ENCODE data around the gene MIA. TPM values are rescaled to one million over a fixed set of nuclear protein-coding genes. Genes with fewer than 3 reads are reported as not detected.

The MIA gene
- total and polyA plus RNA-seq, 7 donors = 0.38 to 1.3 (median 0.77) TPM; not detected in 4

DNA sequence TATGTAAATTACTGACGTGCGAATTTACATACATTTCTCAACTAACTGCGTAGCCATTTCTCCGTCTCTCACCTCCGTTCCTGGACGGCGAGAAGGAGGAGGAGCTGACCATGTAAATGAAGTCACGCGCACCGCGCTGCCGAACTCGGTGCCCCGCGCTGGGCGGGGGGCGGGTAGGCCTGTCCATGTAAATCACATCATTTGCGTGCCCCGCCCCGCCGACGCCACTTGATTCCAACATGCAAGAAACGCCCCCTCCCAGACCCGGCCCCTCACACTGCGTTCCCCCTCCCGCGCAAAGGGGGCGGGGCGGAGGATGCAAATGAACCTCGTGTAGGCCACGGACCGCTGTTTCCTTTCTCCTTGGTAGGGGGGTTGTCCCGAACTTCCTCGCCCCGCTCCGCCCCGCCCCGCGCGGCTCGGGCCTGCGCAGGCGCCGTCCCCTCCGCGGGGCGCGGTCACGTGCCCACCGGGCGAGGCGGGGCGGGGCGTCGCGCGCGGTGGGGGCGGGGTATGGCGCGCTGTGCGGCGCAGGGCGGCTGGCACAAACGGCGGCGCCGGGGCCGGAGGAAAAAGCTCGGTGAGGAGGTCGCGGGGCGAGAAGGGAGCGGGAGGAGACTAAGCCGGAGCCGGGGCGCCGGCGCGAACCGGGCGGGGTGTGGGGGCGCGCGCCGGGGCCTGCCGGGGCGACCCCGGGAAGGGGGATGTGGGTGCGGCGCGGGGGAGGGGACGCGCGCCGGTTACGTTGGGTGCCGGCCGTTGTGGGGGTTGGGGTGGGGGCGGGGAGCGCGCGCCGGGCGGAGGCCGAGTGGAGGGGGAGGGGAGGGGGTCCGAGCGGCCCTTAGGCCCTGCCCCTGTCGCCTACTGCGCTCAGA, 23.6 kb downstream of the MIA start, which contains the start of gene EGLN2:
Gene EGLN2 (plus strand): TSS at position 509 of the 875 bp plus-strand sequence. CDS start 1,382 bp downstream, outside the sequence.
- TF ChIP-seq, protein P1, sequence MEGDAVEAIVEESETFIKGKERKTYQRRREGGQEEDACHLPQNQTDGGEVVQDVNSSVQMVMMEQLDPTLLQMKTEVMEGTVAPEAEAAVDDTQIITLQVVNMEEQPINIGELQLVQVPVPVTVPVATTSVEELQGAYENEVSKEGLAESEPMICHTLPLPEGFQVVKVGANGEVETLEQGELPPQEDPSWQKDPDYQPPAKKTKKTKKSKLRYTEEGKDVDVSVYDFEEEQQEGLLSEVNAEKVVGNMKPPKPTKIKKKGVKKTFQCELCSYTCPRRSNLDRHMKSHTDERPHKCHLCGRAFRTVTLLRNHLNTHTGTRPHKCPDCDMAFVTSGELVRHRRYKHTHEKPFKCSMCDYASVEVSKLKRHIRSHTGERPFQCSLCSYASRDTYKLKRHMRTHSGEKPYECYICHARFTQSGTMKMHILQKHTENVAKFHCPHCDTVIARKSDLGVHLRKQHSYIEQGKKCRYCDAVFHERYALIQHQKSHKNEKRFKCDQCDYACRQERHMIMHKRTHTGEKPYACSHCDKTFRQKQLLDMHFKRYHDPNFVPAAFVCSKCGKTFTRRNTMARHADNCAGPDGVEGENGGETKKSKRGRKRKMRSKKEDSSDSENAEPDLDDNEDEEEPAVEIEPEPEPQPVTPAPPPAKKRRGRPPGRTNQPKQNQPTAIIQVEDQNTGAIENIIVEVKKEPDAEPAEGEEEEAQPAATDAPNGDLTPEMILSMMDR (IDR thresholded peaks at IDR 0.05) = no peak
- DNase-seq (peak; percentile 100), ATAC-seq (peak; percentile 87 to 92 (median 90))
- H3K4me3 ChIP-seq = peak within 1 kb of the TSS; percentile 95
- WGBS, 3 donors = 0 to 1% (median 1%) methylated on average over 66 to 106 of the region's 110 CpGs
- no peaks in the 10 kb centered on the region for H3K9me3 ChIP-seq
- peaks cover 0 to 14% of the 10 kb centered on the region in 2 donors for H3K36me3 ChIP-seq (ENCODE audit: insufficient read depth in 1 of 2, low read depth in 1 of 2)
- no peaks in the 10 kb centered on the region for H3K27me3 ChIP-seq (ENCODE audit: insufficient read depth in 3 of 3, low read length in 2 of 3)
- H3K4me1 ChIP-seq = peaks cover 39% of the 10 kb centered on the region
- intact Hi-C loops (cut with DNase I) = loop anchor here in 1 of 2 donors (1.0 to 5.0 kb wide), 2 partner anchors 21 to 47 kb away; partner anchors contain the start of genes ACTMAP, RAB4B and SNRPA
- peak within 1 kb of the TSS; percentile 89 for H3K27ac ChIP-seq

DNA sequence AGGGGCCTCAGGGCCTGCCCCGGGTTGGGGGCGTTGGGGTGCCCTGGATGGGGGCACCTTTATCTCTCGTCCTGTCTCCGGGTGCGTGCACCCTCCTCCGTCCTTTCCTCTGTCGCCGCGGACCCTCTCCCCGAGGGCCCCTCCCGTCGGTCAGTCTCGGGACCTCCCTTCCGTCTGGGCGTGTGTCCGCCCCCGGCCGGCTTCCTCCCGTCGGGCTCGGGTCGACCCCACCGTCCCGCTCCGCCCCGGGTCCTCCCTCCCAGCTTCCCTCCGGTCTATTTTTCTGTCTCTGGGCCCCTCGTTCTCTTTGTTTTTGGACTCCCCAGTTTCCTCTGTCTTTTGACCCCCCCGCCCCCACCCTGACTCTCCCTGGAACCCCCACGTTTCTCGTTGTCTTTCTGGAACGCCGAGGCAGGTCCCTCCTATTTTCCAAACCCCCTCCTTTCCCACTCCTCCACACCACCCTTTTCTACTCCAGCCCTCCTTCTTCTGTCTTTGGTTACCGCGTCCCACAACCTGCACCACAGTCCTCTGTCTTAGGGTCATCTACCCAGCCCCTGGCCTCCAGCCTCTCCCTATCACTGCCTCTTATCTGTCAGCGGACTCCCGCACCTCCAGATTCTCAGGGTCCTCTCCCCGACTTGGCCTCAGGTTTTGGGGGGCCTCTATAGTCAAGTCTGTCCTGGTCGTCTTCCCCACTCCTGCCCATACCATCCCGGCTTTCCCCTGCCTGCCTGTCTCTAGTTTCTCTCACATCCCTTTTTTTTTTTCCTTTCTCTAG, 24.4 kb downstream of the MIA start:
- peak in 1 of 4 donors; percentile 3 for ATAC-seq
- 5 to 12% (median 6%) methylated on average over 19 to 40 of the region's 40 CpGs for WGBS, 3 donors
- TF ChIP-seq, protein P1 (IDR thresholded peaks at IDR 0.05) = no peak

DNA sequence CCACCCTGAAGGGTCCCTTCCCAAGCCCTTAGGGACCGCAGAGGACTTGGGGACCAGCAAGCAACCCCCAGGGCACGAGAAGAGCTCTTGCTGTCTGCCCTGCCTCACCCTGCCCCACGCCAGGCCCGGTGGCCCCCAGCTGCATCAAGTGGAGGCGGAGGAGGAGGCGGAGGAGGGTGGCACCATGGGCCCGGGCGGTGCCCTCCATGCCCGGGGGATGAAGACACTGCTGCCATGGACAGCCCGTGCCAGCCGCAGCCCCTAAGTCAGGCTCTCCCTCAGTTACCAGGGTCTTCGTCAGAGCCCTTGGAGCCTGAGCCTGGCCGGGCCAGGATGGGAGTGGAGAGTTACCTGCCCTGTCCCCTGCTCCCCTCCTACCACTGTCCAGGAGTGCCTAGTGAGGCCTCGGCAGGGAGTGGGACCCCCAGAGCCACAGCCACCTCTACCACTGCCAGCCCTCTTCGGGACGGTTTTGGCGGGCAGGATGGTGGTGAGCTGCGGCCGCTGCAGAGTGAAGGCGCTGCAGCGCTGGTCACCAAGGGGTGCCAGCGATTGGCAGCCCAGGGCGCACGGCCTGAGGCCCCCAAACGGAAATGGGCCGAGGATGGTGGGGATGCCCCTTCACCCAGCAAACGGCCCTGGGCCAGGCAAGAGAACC, 25.1 kb downstream of the MIA start:
- Histone ChIP-seq H3K4me1 (peaks cover 55% of the 10 kb centered on the region), H3K27me3 (ENCODE audit: insufficient read depth in 3 of 3, low read length in 2 of 3) (no peaks in the 10 kb centered on the region), H3K9me3 (no peaks in the 10 kb centered on the region), H3K4me3 (peak overlapping the region; percentile 95), H3K36me3 (ENCODE audit: insufficient read depth in 1 of 2, low read depth in 1 of 2) (peaks cover 0 to 17% of the 10 kb centered on the region in 2 donors), H3K27ac (peak overlapping the region; percentile 89)
- ATAC-seq = no peak
- intact Hi-C loops (cut with DNase I) = loop anchor here (5.0 to 10.0 kb wide), 2 partner anchors 136 to 138 kb away; no protein-coding TSS in a partner anchor
- WGBS, 3 donors = 63 to 64% (median 64%) methylated on average over 22 to 27 of the region's 27 CpGs
- TF ChIP-seq, protein P1 (IDR thresholded peaks at IDR 0.05) = no peak
- no peak for DNase-seq

More for the DNA sequence above, 24.4 kb downstream of the MIA start:
- H3K36me3 ChIP-seq (ENCODE audit: insufficient read depth in 1 of 2, low read depth in 1 of 2) = peaks cover 0 to 14% of the 10 kb centered on the region in 2 donors
- peaks cover 48% of the 10 kb centered on the region for H3K4me1 ChIP-seq
- no peaks in the 10 kb centered on the region for H3K9me3 ChIP-seq
- peak overlapping the region; percentile 89 for H3K27ac ChIP-seq
- no peaks in the 10 kb centered on the region for H3K27me3 ChIP-seq (ENCODE audit: insufficient read depth in 3 of 3, low read length in 2 of 3)
- peak; percentile 60 to 76 for DNase-seq
- H3K4me3 ChIP-seq = peak overlapping the region; percentile 95
- intact Hi-C loops (cut with DNase I) = loop anchor here (5.0 to 10.0 kb wide), 3 partner anchors 47 to 137 kb away; partner anchors contain the start of genes ACTMAP (in 1 of the 2) and SNRPA (in 1 of the 2)

DNA sequence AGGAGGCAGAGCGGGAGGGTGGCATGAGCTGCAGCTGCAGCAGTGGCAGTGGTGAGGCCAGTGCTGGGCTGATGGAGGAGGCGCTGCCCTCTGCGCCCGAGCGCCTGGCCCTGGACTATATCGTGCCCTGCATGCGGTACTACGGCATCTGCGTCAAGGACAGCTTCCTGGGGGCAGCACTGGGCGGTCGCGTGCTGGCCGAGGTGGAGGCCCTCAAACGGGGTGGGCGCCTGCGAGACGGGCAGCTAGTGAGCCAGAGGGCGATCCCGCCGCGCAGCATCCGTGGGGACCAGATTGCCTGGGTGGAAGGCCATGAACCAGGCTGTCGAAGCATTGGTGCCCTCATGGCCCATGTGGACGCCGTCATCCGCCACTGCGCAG, 25.7 kb downstream of the MIA start:
- 70 to 85% (median 78%) methylated on average over 26 to 27 of the region's 27 CpGs for WGBS, 3 donors
- Histone ChIP-seq H3K4me3 (peak overlapping the region; percentile 95), H3K4me1 (peaks cover 60% of the 10 kb centered on the region), H3K36me3 (ENCODE audit: insufficient read depth in 1 of 2, low read depth in 1 of 2) (peaks cover 0 to 22% of the 10 kb centered on the region in 2 donors), H3K9me3 (no peaks in the 10 kb centered on the region), H3K27me3 (ENCODE audit: insufficient read depth in 3 of 3, low read length in 2 of 3) (no peaks in the 10 kb centered on the region), H3K27ac (peak overlapping the region; percentile 41)
- TF ChIP-seq, protein P1 (IDR thresholded peaks at IDR 0.05) = no peak
- ATAC-seq (no peak), DNase-seq (no peak)
- intact Hi-C loops (cut with DNase I) = loop anchor here (5.0 to 10.0 kb wide), 2 partner anchors 136 to 139 kb away; no protein-coding TSS in a partner anchor

Data from psoas muscle (tissue), 8 donors.